Trophoblast cell (in vitro differentiated cells and primary cell): ENCODE data around the gene ARFGAP3.

Experiments used
- DNase-seq, 2 donors: peaks; one replicate each; pipeline ENCODE4 v3.0.0-alpha.2; 2016
- H2AFZ ChIP-seq: 2 replicates; pipeline ENCODE4 v1.6.1; 2013; ENCODE audit warnings: low read length, moderate library complexity, mild to moderate bottlenecking; ENCODE audit not compliant: insufficient read depth, poor library complexity
- H2AK5ac ChIP-seq: 2 replicates; pipeline ENCODE4 v1.6.1; 2013; ENCODE audit warnings: mild to moderate bottlenecking, low read length
- H2BK120ac ChIP-seq: 2 replicates; pipeline ENCODE4 v1.6.1; 2013; ENCODE audit warnings: low read length, mild to moderate bottlenecking, moderate library complexity; ENCODE audit not compliant: insufficient read depth, poor library complexity
- H2BK12ac ChIP-seq: 2 replicates; pipeline ENCODE4 v1.6.1; 2013; ENCODE audit warnings: mild to moderate bottlenecking, low read length, moderate library complexity
- H2BK5ac ChIP-seq: 2 replicates; pipeline ENCODE4 v1.6.1; 2013; ENCODE audit warnings: low read length, low read depth, moderate library complexity, mild to moderate bottlenecking; ENCODE audit not compliant: poor library complexity
- H3K14ac ChIP-seq: 2 replicates; pipeline ENCODE4 v1.6.1; 2013; ENCODE audit warnings: mild to moderate bottlenecking, low read length
- H3K18ac ChIP-seq: 2 replicates; pipeline ENCODE4 v1.6.1; 2013; ENCODE audit warnings: mild to moderate bottlenecking, low read length
- H3K23ac ChIP-seq: 2 replicates; pipeline ENCODE4 v1.6.1; 2013; ENCODE audit warnings: low read length
- H3K27ac ChIP-seq: 2 replicates; pipeline ENCODE4 v1.5.1; 2013; ENCODE audit warnings: low read depth, mild to moderate bottlenecking, inconsistent platforms, low read length, moderate library complexity
- H3K27me3 ChIP-seq: 2 replicates; pipeline ENCODE4 v1.6.1; 2013; ENCODE audit warnings: inconsistent platforms, mild to moderate bottlenecking, low read length, moderate library complexity; ENCODE audit not compliant: insufficient read depth
- H3K36me3 ChIP-seq, 2 experiments: 1 replicate in 1 of 2; 2 replicates in 1 of 2; pipeline ENCODE4 v1.6.1; 2013; ENCODE audit warnings: low read length in 2 of 2, mild to moderate bottlenecking in 2 of 2, moderate library complexity in 1 of 2; ENCODE audit not compliant: insufficient read depth in 2 of 2, control insufficient read depth in 1 of 2
- H3K4ac ChIP-seq: 2 replicates; pipeline ENCODE4 v1.6.1; 2013; ENCODE audit warnings: low read depth, mild to moderate bottlenecking, low read length, moderate library complexity
- H3K4me1 ChIP-seq, 2 experiments: 1 replicate in 1 of 2; 2 replicates in 1 of 2; pipeline ENCODE4 v1.6.1; 2013; ENCODE audit warnings: low read length in 2 of 2, mild to moderate bottlenecking in 2 of 2, moderate library complexity in 1 of 2; ENCODE audit not compliant: insufficient read depth in 2 of 2, control insufficient read depth in 1 of 2
- H3K4me2 ChIP-seq: 2 replicates; pipeline ENCODE4 v1.6.1; 2013; ENCODE audit warnings: inconsistent platforms, mild to moderate bottlenecking, low read length, moderate library complexity
- H3K4me3 ChIP-seq: 2 replicates; pipeline ENCODE4 v1.5.1; 2013; ENCODE audit warnings: mild to moderate bottlenecking, low read depth, low read length, inconsistent platforms
- H3K79me1 ChIP-seq: one replicate; pipeline ENCODE4 v1.6.1; 2013; ENCODE audit warnings: low read length
- H3K79me2 ChIP-seq: 2 replicates; pipeline ENCODE4 v1.6.1; 2013; ENCODE audit warnings: low read length, mild to moderate bottlenecking; ENCODE audit not compliant: control insufficient read depth, insufficient read depth, poor library complexity
- H3K9ac ChIP-seq: 2 replicates; pipeline ENCODE4 v1.6.1; 2013; ENCODE audit warnings: mild to moderate bottlenecking, low read length
- H3K9me3 ChIP-seq: 2 replicates; pipeline ENCODE4 v1.6.1; 2013; ENCODE audit warnings: low read depth, mild to moderate bottlenecking, control low read depth, inconsistent platforms, low read length; ENCODE audit not compliant: insufficient read depth
- H4K12ac ChIP-seq: 2 replicates; pipeline ENCODE4 v1.6.1; 2013; ENCODE audit warnings: low read depth, mild to moderate bottlenecking, low read length, moderate library complexity
- H4K8ac ChIP-seq: 2 replicates; pipeline ENCODE4 v1.6.1; 2013; ENCODE audit warnings: low read depth, mild to moderate bottlenecking, low read length, moderate library complexity
- H4K91ac ChIP-seq: one replicate; pipeline ENCODE4 v1.6.1; 2013; ENCODE audit warnings: low read depth, mild to moderate bottlenecking, low read length, moderate library complexity
- WGBS: extraction: QIAGEN DNeasy Blood & Tissue Kit; methylation state at CpG from one replicate; pipeline ENCODE4 v1.1.7; 2013; ENCODE audit warnings: missing lambda C conversion rate; ENCODE audit not compliant: insufficient read length, insufficient coverage; ENCODE audit errors: extremely low coverage; 5-methylcytosine and 5-hydroxymethylcytosine counted together

ARFGAP3 gene

DNA sequence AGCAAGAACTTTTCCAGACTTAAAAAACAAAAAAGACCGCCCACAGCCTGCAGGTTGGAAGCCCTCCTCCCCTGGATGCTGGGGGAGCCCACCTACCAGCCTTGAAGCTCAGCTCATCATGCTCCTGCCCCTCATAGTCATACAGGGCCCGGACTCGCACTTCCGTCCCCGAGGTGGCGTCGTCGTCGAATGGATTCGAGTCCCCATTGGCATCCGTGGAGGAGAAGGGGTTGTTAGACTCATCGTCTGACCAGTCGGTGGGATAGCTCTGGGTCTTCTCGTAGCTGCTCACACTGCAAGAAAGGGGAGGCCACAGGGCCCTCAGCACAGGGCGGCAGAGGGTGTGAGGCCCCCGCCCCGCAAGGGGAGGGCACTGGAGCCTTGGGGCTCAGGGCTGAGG lies 19.0 kb upstream of the ARFGAP3 start:
- no CpG with 5 or more reads among the region's 17 CpGs for WGBS
- Histone ChIP-seq H3K4me3 (no peak overlapping the region), H4K91ac (no peak overlapping the region)

GRCh38 chr22:42874010-42874409 lies 16.9 kb upstream of the ARFGAP3 start:
- peaks cover 0 to under 1% of the 10 kb centered on the region in 2 experiments for H3K4me1 ChIP-seq
- H3K27ac ChIP-seq, result no peak overlapping the region
- H2BK120ac ChIP-seq, result no peak overlapping the region
- H3K79me2 ChIP-seq, result no peaks in the 10 kb centered on the region
- no peak overlapping the region for H2BK12ac ChIP-seq
- H3K9ac ChIP-seq, result no peak overlapping the region
- no CpG with 5 or more reads among the region's 7 CpGs for WGBS
- H4K12ac ChIP-seq, result no peak overlapping the region
- no peak overlapping the region for H3K4ac ChIP-seq
- H3K79me1 ChIP-seq, result no peaks in the 10 kb centered on the region
- DNase-seq, result no peak
- H3K36me3 ChIP-seq, result peaks cover 79 to 86% of the 10 kb centered on the region in 2 experiments
- no peak overlapping the region for H3K23ac ChIP-seq
- H3K18ac ChIP-seq, result no peak overlapping the region
- H3K4me2 ChIP-seq, result no peak overlapping the region
- no peak overlapping the region for H4K8ac ChIP-seq
- H3K14ac ChIP-seq, result no peak overlapping the region
- no peak overlapping the region for H4K91ac ChIP-seq
- peaks cover 6% of the 10 kb centered on the region for H3K9me3 ChIP-seq
- H2BK5ac ChIP-seq, result no peak overlapping the region
- H3K4me3 ChIP-seq, result no peak overlapping the region
- no peak overlapping the region for H2AK5ac ChIP-seq
- H3K27me3 ChIP-seq, result no peaks in the 10 kb centered on the region
- no peak overlapping the region for H2AFZ ChIP-seq

More for the DNA sequence above, 19.0 kb upstream of the ARFGAP3 start:
- Histone ChIP-seq H3K4ac (no peak overlapping the region), H3K36me3 (peaks cover 87 to 92% of the 10 kb centered on the region in 2 experiments), H4K12ac (no peak overlapping the region), H3K18ac (no peak overlapping the region), H3K23ac (no peak overlapping the region), H2BK120ac (no peak overlapping the region), H3K27me3 (no peaks in the 10 kb centered on the region), H3K9ac (no peak overlapping the region), H3K79me2 (no peaks in the 10 kb centered on the region), H2BK5ac (no peak overlapping the region), H3K9me3 (peaks cover 6% of the 10 kb centered on the region), H3K27ac (no peak overlapping the region), H3K14ac (no peak overlapping the region), H3K4me1 (no peaks in the 10 kb centered on the region), H2AK5ac (no peak overlapping the region), H2BK12ac (no peak overlapping the region), H2AFZ (no peak overlapping the region), H3K79me1 (no peaks in the 10 kb centered on the region), H3K4me2 (no peak overlapping the region), H4K8ac (no peak overlapping the region)
- DNase-seq, result no peak

- H2AFZ ChIP-seq, result no peak overlapping the region
- H3K79me1 ChIP-seq, result no peaks in the 10 kb centered on the region
- no peak overlapping the region for H4K91ac ChIP-seq
- H3K23ac ChIP-seq, result no peak overlapping the region
- no peak overlapping the region for H2AK5ac ChIP-seq
- H3K27me3 ChIP-seq, result no peaks in the 10 kb centered on the region
- no peak for DNase-seq
- no peak overlapping the region for H3K4ac ChIP-seq
- no peak overlapping the region for H2BK5ac ChIP-seq
- peaks cover 0 to 6% of the 10 kb centered on the region in 2 experiments for H3K4me1 ChIP-seq
- H3K4me2 ChIP-seq, result no peak overlapping the region
- no peak overlapping the region for H3K4me3 ChIP-seq
- no peak overlapping the region for H3K9ac ChIP-seq
- H3K14ac ChIP-seq, result no peak overlapping the region
- no peak overlapping the region for H2BK12ac ChIP-seq
- H3K27ac ChIP-seq, result no peak overlapping the region
- H4K12ac ChIP-seq, result peak overlapping the region; percentile 17
- no peak overlapping the region for H2BK120ac ChIP-seq
- peaks cover 4% of the 10 kb centered on the region for H3K9me3 ChIP-seq
- H3K79me2 ChIP-seq, result no peaks in the 10 kb centered on the region
- no peak overlapping the region for H4K8ac ChIP-seq
- H3K18ac ChIP-seq, result no peak overlapping the region
- peaks cover 77 to 82% of the 10 kb centered on the region in 2 experiments for H3K36me3 ChIP-seq
These were observed 16.3 kb upstream of the ARFGAP3 start for GRCh38 chr22:42873356-42873755.

DNA sequence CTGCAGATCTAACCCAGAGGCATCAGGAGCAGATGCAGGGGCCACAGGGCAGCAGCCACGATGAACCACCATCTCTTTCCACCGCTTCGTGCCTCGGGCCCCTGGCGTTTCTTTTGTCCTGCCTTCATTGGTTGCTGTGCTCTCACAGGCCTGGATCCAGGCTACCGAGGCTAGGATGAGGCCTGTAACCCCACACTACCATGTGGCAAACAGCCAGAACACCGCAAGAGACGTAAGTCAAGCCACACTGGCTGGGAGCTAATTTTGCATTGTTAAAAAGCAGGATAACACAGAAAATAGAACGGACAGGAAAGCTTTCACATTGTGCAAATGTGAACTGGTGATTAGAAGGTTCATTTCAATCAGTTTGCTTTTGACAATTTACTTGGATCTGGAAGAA lies 15.7 kb upstream of the ARFGAP3 start:
- Histone ChIP-seq H3K9ac (no peak overlapping the region), H4K91ac (no peak overlapping the region)
- no CpG with 5 or more reads among the region's 9 CpGs for WGBS

More for the DNA sequence above, 15.7 kb upstream of the ARFGAP3 start:
- no peaks in the 10 kb centered on the region for H3K27me3 ChIP-seq
- H3K4me3 ChIP-seq, result no peak overlapping the region
- H4K12ac ChIP-seq, result no peak overlapping the region
- H2BK12ac ChIP-seq, result no peak overlapping the region
- no peak overlapping the region for H2AFZ ChIP-seq
- H3K18ac ChIP-seq, result no peak overlapping the region
- H4K8ac ChIP-seq, result no peak overlapping the region
- H3K14ac ChIP-seq, result no peak overlapping the region
- H3K4ac ChIP-seq, result no peak overlapping the region
- H2BK120ac ChIP-seq, result no peak overlapping the region
- no peak overlapping the region for H3K4me2 ChIP-seq
- no peak overlapping the region for H2BK5ac ChIP-seq
- H3K4me1 ChIP-seq, result peaks cover 0 to 6% of the 10 kb centered on the region in 2 experiments
- H2AK5ac ChIP-seq, result no peak overlapping the region
- peaks cover 73 to 76% of the 10 kb centered on the region in 2 experiments for H3K36me3 ChIP-seq
- H3K23ac ChIP-seq, result no peak overlapping the region
- no peaks in the 10 kb centered on the region for H3K79me1 ChIP-seq
- no peaks in the 10 kb centered on the region for H3K79me2 ChIP-seq
- H3K27ac ChIP-seq, result no peak overlapping the region
- H3K9me3 ChIP-seq, result peaks cover 3% of the 10 kb centered on the region
- DNase-seq, result no peak
